DND-41 (cell line): ENCODE results near the gene AKAP13.

Experiments used
- ATAC-seq: fragments of 200-7000 bp; cut with Tn5 transposase; 3 replicates; pipeline ENCODE4 v1.9.1; 2021; ENCODE audit warnings: low read depth; ENCODE audit not compliant: insufficient read depth
- DNase-seq: peaks from one replicate; pipeline ENCODE4 v3.0.0-alpha.2; 2020
- H2AFZ ChIP-seq: 2 replicates; pipeline ENCODE4 v1.6.0; 2012; ENCODE audit warnings: low read depth, low read length
- H3K27ac ChIP-seq: 2 replicates; pipeline ENCODE4 v1.5.1; 2012; ENCODE audit warnings: low read length, inconsistent platforms
- H3K27me3 ChIP-seq: fragments of 200-600 bp; sonication (generic); 2 replicates; pipeline ENCODE4 v1.6.0; 2012; ENCODE audit warnings: low read length, mild to moderate bottlenecking, inconsistent platforms; ENCODE audit not compliant: insufficient read depth, poor library complexity
- H3K36me3 ChIP-seq: 2 replicates; pipeline ENCODE4 v1.5.1; 2012; ENCODE audit warnings: low read length, inconsistent platforms; ENCODE audit not compliant: insufficient read depth
- H3K4me1 ChIP-seq: 2 replicates; pipeline ENCODE4 v1.5.1; 2012; ENCODE audit warnings: mild to moderate bottlenecking, low read length; ENCODE audit not compliant: insufficient read depth
- H3K4me2 ChIP-seq: 2 replicates; pipeline ENCODE4 v1.6.0; 2012; ENCODE audit warnings: mild to moderate bottlenecking, moderate library complexity, low read length, inconsistent platforms; ENCODE audit not compliant: insufficient read depth
- H3K4me3 ChIP-seq, 2 experiments: fragments of 200-600 bp in 1 of 2; shearing (Covaris generic) in 1 of 2; 2 replicates each; pipeline ENCODE4 v1.5.1; 2012 to 2016; ENCODE audit warnings: inconsistent platforms in 2 of 2, low read length in 2 of 2, mild to moderate bottlenecking in 2 of 2, low read depth in 1 of 2, moderate library complexity in 1 of 2
- H3K79me2 ChIP-seq: 2 replicates; pipeline ENCODE4 v1.6.0; 2012; ENCODE audit warnings: low read length, inconsistent platforms; ENCODE audit not compliant: insufficient read depth
- H3K9ac ChIP-seq: 2 replicates; pipeline ENCODE4 v1.6.0; 2012; ENCODE audit warnings: low read depth, mild to moderate bottlenecking, inconsistent platforms, low read length, moderate library complexity
- H3K9me3 ChIP-seq: 2 replicates; pipeline ENCODE4 v1.5.1; 2012; ENCODE audit warnings: low read length, moderate library complexity, mild to moderate bottlenecking, inconsistent platforms; ENCODE audit not compliant: insufficient read depth, severe bottlenecking
- H4K20me1 ChIP-seq: 2 replicates; pipeline ENCODE4 v1.6.0; 2012; ENCODE audit warnings: low read length; ENCODE audit not compliant: insufficient read depth
- CTCF ChIP-seq: IDR thresholded peaks from 2 replicates; pipeline ENCODE4 v1.5.1; 2012; ENCODE audit warnings: borderline replicate concordance, low read length, moderate library complexity, mild to moderate bottlenecking; ENCODE audit not compliant: poor library complexity, severe bottlenecking; ENCODE audit errors: extremely low read depth
- EZH2 ChIP-seq: IDR thresholded peaks from 3 replicates; pipeline ENCODE4 v1.6.1; 2012; ENCODE audit warnings: borderline replicate concordance, low read depth, mild to moderate bottlenecking, moderate library complexity, low read length, inconsistent platforms; ENCODE audit not compliant: severe bottlenecking

Gene AKAP13

GRCh38 chr15:85562824-85563223 is 182.4 kb downstream of the AKAP13 start:
- Histone ChIP-seq H2AFZ (no peak overlapping the region), H3K27me3 (no peaks in the 10 kb centered on the region), H3K9ac (no peak overlapping the region), H3K9me3 (no peaks in the 10 kb centered on the region), H3K27ac (no peak overlapping the region), H3K4me1 (no peaks in the 10 kb centered on the region), H3K36me3 (no peaks in the 10 kb centered on the region), H3K4me3 (no peak overlapping the region), H3K4me2 (no peak overlapping the region), H4K20me1 (no peaks in the 10 kb centered on the region), H3K79me2 (no peaks in the 10 kb centered on the region)
- no peak for TF ChIP-seq EZH2
- TF ChIP-seq CTCF: no peak
- ATAC-seq: no peak
- DNase-seq: no peak

GRCh38 chr15:85563328-85563727 is 182.9 kb downstream of the AKAP13 start:
- Histone ChIP-seq H4K20me1 (no peaks in the 10 kb centered on the region), H3K79me2 (no peaks in the 10 kb centered on the region), H2AFZ (no peak overlapping the region), H3K9me3 (no peaks in the 10 kb centered on the region), H3K27ac (no peak overlapping the region), H3K36me3 (no peaks in the 10 kb centered on the region), H3K4me2 (no peak overlapping the region), H3K4me1 (no peaks in the 10 kb centered on the region), H3K27me3 (no peaks in the 10 kb centered on the region), H3K4me3 (no peak overlapping the region), H3K9ac (no peak overlapping the region)
- no peak for ATAC-seq
- TF ChIP-seq CTCF (no peak), EZH2 (no peak)
- no peak for DNase-seq

- Histone ChIP-seq H3K9ac (no peak overlapping the region), H4K20me1 (no peaks in the 10 kb centered on the region), H2AFZ (no peak overlapping the region), H3K4me2 (no peak overlapping the region), H3K9me3 (no peaks in the 10 kb centered on the region), H3K36me3 (no peaks in the 10 kb centered on the region), H3K4me3 (no peak overlapping the region), H3K27me3 (no peaks in the 10 kb centered on the region), H3K27ac (no peak overlapping the region), H3K4me1 (no peaks in the 10 kb centered on the region), H3K79me2 (no peaks in the 10 kb centered on the region)
- TF ChIP-seq CTCF (no peak), EZH2 (no peak)
- ATAC-seq (no peak), DNase-seq (no peak)
Observed at GRCh38 chr15:85563731-85564130, 183.3 kb downstream of the AKAP13 start.

GRCh38 chr15:85564686-85565085 is 184.3 kb downstream of the AKAP13 start:
- no peak overlapping the region for H3K4me3 ChIP-seq
- H3K79me2 ChIP-seq: no peaks in the 10 kb centered on the region
- H3K27me3 ChIP-seq: no peaks in the 10 kb centered on the region
- H3K36me3 ChIP-seq: no peaks in the 10 kb centered on the region
- no peak overlapping the region for H2AFZ ChIP-seq
- H3K4me2 ChIP-seq: no peak overlapping the region
- no peak for ATAC-seq
- H3K4me1 ChIP-seq: no peaks in the 10 kb centered on the region
- no peak overlapping the region for H3K9ac ChIP-seq
- TF ChIP-seq CTCF (no peak), EZH2 (no peak)
- H3K9me3 ChIP-seq: no peaks in the 10 kb centered on the region
- no peak for DNase-seq
- H4K20me1 ChIP-seq: no peaks in the 10 kb centered on the region
- H3K27ac ChIP-seq: no peak overlapping the region
